ENCODE measurements around the gene TTC3.
"Not testable (repeated sequence)": the region's sequence is repeated elsewhere in the genome, so short reads cannot be mapped to it uniquely, and the experiment has no call there.

The TTC3 gene

DNA sequence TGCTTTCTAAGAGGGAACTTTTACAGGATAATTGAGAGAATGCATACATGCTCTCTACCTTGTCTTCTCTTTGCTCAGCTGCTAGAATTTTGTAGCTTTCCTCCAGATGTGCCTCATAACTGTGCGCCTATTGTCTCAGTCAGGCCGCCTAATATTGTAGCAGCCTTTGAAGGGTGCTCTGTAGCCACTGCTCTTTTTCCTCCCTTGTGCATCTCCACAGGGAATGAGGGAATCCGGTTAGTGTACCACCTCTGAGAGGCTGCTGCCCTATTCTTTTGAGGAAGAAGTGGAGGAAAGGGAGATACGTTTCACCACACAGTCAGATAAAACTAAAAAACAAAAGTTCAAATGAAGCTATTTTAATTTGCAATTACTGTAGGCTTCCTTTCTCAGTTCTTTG lies 22.8 kb downstream of the TTC3 start:
- DNase-seq: no peak

DNA sequence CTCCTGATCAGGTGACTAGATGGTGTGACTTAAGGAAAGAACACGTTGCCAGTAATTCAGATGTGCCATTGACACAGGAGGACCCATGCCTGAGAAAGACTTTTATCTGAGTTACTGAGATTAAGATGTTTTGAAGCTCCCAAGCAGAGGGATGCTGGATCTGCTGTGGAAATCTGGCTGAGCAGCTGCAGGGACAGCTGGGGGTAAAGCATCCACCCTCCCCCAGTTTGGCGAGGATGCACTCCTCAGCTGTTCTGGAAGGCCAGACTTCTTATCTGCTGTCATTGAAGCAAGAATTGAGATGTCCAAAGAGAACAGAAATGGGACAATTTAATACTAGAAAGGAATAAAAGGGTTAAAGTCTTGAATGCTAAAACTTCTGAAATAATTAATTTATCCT lies 25.7 kb downstream of the TTC3 start:
- DNase-seq: no peak

DNA sequence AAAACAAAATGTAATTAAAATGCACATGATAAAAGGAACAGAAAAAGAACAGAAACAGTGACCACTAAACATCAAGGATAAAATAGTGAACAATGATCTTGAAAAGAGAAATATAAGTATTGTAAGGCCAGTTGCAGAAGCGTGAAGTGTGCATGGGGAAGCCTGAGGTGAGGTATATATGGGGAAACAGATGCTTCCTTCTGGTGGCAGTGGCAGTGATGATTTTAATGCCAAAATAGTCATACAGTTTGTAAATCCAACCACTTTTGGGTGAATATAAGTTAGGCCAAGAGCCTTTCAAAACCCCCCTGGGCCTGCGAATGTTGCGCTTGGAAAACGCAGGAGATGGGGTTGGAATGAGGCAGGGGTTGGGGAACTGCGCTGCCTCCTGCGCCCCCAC lies 27.3 kb downstream of the TTC3 start:
- no peak for DNase-seq

DNA sequence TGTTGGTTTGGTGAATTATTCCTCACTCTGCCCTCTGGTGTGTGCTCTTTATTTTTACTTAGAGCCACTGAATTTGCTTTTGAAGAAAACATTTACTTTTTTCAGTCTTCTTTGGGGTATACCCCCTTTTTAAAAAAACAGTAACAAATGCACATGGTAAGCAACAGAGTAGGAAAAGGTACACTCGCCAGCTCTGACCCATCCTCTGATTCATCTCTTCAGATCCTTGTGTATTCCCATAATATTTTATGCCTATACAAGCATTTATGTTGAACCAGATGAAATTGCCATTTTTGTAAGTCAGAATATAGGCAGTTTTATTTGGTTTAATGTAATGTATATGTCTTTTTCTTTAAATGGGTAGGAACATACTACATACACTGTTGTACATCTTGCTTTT lies 28.3 kb downstream of the TTC3 start:
- no peak for DNase-seq

DNA sequence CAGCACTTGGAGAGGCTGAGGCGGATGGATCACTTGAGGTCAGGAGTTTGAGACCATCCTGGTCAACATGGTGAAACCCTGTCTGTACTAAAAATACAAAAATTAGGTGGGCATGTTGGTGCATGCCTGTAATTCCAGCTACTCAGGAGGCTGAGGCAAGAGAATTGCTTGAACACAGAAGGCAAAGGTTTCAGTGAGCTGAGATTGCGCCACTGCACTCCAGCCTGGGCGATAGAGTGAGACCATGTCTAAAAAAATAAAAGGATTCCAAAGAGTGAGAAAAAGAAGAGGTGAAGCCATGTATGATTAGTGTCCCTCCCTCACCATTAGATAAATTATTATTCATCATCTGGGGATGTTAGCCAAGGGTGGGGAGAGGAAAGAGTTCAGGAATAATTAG lies 29.7 kb downstream of the TTC3 start:
- DNase-seq: not testable (repeated sequence)

DNA sequence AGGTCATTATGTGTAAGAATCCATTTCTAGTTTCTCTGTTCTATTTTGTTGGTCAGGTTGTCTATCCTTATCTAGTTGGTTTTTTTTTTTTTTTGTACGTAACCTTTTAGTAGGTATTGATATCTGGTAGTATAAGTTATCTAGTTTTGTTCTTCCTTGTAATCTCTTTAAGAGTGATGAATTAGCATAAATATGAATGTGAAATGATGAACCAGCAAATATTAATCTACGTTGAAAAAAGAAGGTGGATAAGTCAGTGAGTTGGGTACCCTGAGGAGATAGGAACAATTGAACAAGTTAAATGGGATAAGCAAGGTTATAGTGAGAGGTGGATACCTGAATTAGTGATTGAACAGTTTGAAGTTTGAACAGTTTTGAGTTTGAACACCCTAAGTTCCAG lies 33.9 kb downstream of the TTC3 start:
- no peak for DNase-seq

DNA sequence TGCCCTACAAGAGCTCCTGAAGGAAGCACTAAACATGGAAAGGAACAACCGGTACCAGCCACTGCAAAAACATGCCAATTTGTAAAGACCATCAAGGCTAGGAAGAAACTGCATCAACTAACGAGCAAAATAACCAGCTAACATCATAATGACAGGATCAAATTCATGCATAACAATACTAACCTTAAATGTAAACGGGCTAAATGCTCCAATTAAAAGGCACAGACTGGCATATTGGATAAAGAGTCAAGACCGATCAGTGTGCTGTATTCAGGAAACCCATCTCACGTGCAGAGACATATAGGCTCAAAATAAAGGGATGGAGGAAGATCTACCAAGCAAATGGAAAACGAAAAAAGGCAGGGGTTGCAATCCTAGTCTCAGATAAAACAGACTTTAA lies 38.0 kb downstream of the TTC3 start:
- DNase-seq: not testable (repeated sequence)

DNA sequence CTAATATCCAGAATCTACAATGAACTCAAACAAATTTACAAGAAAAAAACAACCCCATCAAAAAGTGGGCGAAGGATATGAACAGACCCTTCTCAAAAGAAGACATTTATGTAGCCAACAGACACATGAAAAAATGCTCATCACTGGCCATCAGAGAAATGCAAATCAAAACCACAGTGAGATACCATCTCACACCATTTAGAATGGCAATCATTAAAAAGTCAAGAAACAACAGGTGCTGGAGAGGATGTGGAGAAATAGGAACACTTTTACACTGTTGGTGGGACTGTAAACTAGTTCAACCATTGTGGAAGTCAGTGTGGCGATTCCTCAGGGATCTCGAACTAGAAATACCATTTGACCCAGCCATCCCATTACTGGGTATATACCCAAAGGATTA lies 41.2 kb downstream of the TTC3 start:
- DNase-seq: not testable (repeated sequence)

DNA sequence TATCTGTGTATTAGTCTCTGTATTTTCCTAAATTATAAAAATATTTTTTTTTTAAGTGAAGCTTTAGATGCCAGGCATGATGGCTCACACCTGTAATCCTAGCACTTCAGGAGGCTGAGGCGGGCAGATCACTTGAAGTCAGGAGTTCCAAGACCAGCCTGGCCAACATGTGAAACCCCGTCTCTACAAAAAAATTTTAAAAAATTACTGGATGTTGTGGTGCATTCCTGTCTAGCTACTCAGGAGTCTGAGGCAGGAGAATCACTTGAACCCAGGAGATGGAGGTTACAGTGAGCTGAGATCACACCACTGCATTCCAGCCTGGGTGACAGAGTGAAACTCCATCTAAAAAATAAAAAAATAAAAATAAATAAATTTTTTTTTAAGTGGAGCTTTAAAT lies 43.4 kb downstream of the TTC3 start:
- DNase-seq: not testable (repeated sequence)

DNA sequence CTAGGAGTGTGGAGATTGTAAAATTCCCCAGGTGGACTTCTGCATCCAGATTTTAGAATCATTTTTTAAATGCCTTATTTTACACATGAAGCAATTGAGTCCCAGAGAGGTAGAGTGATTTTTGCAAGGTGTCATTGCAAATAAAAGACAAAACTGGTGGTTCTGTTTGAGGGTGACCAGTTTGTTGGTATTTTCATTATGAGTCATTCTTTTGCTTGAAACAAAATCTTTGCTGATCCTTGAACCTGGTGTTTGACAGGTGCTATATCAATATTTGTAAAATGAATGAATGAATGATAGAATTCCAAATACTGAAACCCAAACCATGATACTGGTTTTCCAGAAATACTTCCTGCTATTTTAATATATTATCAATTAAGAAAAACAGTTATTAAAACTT lies 44.1 kb downstream of the TTC3 start:
- DNase-seq: no peak

DNA sequence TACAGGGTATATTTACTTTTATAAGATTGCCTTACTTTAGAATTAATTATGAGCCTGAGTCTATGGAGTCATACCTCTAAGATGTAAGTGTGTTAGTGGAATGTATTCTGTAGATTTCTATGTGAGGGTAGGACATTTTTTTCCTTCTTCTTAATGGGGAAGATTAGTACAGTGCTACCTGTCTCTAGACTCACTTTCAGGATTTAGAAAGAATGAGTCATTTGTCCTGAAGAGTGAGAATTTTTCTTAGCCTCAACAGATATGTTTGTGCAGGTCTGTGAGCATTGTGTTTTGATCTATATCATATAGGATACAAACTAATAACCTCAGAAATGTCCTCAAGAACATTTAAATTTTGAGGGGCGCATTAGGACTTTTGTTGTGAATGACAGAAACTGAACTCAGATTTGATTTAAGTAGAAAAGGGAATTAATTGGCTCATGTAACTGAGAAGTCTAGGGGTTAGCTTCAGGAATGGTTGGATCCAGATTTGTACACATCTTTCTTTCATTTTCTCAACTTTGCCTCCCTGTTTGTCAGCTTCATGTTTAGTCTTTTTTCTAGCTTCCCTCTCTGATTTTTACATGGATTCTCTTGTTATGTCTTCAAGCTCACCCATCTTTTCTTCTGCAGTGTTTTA lies 45.3 kb downstream of the TTC3 start:
- no peak for DNase-seq

DNA sequence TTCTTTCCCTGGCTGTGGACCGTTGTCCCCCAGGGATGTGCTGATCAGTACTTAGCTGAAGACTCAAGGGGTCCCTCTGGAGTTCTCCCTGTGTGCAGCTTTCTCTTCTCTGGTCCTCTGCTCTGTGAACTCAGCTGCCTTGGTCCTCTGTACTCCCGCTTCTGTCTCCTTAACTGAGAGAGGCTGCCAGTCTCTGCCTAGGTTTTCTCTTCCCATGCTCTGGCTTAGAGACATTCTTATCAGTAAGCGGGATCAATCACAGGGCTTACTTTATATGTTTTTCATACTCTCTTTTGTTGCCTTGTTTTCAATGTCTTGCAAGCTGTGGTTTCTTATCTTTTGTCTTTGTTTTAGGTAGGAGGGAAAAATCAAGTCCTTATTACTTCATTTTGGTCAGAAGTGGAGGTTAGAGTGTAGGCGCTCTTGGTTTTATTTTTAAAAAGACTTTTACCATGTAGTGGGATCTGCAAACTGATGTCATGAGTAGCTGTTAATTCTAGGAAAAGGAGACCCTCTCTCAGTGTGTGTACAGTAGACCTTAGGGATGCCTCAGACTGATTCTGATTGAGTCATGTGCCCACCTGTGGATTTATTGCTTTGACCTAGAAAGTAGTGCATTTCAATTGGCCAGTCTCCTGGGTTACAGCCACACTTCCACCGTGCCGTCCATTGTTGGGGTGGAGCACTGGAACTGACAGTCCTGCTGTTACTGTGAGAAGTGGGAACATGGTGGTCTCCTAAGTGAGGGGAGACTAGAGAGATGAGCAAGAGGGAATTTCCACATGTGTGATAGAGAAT lies 46.6 kb downstream of the TTC3 start:
- DNase-seq: no peak

DNA sequence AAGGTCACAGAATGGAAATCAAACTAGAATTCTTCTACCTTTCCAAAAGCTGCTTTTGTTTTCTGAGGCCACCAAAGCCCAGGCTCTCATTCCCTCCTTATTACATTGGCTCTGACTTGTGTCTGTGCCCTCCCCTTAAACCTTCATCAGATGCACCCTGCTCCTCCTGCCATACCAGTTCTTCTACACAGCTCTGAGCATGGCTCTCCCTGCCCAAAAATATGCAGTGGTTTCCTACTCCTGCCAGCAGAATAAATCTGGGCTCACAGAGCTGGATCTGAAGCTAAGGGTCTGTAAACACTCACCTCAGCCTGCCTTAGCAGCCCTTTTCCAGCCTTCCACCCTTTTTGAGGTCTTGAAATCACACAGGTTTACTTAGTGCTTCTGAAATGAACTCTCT lies 55.0 kb downstream of the TTC3 start:
- no peak for DNase-seq

DNA sequence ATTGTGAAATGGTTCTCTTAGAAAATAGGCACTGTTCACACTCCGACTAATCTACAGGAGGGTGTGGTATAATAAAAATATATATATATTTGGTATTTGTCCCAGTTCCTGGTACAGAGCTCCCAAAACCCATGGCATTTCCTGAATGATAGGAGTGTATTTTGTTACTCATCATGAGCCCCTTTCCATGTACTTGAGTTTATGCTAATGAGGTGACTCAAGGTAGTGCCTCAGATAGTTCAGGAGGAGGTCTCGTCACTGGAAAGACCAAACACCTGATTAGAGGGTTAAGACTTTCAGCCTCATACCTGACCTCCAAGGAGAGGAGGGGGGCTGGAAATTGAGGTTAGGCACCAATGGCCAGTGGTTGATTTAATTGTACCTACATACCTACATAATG lies 57.9 kb downstream of the TTC3 start:
- no peak for DNase-seq

DNA sequence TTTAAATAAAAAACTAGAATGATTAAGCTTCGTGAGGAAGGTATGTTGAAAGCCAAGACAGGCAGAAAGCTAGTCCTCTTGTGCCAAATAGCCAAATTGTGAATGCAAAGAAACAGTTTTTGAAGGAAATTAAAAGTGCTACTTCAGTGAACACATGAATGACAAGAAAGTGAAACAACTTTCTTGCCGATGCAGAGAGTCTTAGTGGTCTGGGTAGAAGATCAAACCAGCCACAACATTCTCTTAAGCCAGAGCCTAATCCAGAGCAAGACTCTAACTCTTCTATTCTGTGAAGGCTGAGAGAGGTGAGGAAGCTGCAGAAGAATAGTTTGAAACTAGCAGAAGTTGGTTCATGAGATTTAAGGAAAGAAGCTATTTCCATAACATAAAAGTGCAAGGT lies 63.2 kb downstream of the TTC3 start:
- no peak for DNase-seq

DNA sequence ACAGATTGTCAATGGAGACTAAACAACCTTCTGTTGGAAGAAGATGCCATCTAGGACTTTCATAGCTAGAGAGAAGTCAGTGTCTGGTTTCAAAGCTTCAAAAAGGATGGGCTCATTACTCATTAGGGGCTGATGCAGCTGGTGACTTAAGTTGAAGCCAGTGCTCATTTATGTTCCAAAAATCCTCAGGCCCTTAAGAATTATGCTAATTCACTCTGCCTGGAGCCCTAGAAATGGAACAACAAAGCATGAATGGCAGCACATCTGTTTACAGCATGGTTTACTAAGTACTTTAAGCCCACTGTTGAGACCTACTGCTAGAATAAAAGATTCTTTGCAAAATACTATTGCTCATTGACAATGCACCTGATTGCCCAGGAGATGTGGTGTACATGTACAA lies 63.7 kb downstream of the TTC3 start:
- no peak for DNase-seq

DNA sequence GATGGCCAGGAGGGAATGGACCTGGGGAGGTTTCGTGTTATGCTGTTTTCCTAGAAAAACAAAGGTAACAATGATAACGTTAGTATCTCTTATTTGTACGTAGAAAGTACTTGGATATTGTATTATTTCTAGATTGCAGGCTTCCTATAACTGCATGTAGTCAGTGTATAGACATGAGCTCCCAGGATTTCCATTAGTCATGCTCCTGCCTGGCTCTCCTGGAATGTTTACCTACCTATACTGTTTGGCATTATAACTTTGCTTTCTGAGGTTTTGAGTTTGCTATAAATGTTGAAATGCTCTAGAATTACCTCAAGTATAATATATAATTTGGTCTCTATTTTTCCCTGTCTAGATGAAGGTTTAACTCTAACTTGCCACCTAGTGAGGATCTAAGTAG lies 66.1 kb downstream of the TTC3 start:
- no peak for DNase-seq

DNA sequence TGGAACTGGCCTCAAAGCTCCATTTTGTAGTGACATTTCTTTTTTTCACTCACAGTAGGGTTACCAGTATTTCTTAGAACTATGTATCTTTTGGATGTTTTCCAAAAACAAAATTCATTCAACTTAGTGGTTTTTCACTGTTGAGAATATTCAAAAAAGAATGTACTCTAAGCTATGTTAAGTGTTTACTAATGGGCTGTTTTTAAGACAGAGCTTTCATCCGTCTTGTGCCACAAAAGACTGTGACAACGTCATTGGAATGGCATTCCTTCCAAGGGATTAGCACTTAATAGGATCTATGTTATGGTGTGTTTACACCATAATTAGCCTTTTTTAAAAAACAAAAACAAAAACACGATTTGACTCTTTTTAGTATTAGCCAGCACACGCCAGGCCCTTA lies 66.8 kb downstream of the TTC3 start:
- DNase-seq: peak; percentile 77

DNA sequence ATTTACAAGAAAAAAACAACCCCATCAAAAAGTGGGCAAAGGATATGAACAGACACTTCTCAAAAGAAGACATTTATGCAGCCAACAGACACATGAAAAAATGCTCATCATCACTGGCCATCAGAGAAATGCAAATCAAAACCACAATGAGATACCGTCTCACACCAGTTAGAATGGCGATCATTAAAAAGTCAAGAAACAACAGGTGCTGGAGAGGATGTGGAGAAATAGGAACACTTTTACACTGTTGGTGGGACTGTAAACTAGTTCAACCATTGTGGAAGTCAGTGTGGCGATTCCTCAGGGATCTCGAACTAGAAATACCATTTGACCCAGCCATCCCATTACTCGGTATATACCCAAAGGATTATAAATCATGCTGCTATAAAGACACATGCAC lies 70.3 kb downstream of the TTC3 start:
- DNase-seq: not testable (repeated sequence)

DNA sequence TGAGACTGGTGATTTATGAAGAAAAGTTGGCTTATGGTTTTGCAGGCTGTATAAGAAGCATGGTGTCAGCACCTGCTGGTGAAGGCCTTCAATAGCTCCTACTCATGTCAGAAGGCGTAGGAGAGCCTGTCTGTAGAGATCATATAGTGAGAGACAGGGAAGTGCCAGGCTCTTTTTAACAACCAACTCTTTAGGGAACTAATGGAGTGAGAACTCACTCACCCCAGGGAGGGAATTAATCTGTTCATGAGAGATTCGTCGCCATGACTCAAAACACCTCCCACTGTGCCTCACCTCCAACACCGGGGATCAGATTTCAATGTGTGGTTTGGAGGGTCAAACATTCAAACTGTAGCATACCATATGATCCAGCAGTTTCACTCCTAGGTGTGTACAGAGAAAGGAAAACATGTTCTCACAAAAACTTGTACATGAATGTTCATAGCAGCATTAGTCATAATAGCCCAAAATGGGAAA lies 72.6 kb downstream of the TTC3 start:
- no peak for DNase-seq

DNA sequence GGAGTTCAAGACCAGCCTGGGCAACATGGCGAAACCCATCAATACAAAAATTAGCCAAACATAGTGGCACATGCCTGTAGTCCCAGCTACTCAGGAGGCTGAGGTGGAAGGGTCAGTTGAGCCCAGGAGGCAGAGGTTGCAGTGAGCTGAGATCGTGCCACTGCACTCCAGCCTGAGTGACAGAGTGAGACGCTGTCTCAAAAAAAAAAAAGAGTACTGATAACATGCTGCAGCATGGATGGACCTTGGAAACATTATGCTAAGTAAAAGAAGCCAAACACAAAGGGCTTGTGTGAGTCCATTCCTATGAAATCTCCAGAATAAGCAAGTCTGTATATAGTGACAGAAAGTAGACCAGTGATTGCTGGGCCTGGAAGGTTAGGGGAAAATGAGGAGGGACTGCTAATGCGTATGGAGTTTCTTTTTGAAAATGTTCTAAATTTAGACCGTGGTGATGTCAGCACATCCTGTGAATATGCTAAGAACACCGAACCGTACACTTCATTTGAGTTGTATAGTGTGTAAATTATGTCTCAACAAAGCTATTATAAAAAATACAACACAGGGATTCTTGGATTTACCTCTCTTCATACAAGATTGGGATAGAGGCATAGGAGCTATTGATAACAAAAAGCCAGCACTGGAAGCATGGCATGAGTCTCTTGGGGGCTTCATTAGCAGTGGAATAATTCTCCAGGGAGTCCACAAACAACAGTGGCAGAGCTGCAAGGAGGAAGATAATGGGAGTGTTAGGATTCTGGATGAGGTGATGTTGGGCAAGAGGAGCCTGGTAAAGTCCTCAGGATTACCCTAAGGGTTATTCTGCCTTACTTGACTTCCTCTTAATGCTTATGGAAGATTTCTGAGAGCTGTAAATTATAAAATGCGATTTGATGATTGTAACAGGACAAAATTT lies 73.5 kb downstream of the TTC3 start:
- DNase-seq: no peak

DNA sequence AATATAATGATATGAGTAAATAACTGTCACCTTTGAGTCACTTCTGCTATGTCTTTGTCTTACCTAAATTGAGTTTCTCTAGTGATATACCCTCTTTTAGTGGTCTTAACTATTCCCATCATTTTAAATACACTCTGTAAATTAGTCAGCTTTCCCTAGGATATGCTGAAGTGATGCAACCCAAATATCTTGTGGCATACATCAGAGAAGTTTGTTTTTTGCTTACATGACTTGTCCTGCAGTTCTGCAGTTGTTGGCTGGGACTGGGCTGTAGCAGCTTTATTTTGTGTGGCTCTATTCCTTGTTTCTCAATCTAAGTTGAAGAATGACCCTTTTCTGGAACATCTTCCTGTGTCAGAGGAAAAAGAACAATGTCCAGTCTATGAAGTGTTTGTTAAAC lies 76.4 kb downstream of the TTC3 start:
- DNase-seq: no peak

DNA sequence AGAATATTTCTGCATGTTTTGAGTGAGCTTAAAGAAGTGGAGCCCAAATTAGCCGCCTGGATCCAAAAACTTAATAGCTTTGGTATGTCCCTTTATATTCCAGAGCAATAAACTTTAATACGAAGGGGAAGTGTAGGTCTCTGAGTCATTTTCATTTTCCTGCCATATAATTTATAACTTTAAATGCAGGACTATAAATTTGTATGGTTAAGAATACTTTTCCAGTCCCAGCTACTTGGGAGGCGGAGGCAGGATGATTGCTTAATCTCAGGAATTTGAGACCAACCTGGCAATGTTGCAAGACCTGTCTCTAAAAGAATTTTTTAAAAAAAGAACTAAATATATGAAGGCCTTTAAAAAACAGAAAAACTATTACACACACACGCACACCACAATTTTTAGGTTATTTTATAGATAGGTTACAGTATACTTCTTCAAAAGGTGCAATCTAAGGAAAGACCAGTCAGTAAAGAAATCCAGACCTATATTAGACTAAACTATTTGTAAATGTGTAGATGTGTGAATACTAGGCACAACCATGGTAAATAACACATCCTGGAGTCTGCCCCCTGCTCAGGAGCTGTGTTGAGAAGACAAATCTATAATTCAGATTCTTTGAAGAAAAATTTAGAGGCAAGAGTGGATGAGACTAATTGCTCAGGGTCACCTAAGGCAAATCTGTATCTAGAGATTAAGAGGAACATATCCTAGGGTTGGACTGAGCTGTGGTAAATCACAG lies 80.3 kb downstream of the TTC3 start:
- no peak for DNase-seq

Data from DMS79 (cell line).